ENCODE results near the gene EFCC1.

DNA sequence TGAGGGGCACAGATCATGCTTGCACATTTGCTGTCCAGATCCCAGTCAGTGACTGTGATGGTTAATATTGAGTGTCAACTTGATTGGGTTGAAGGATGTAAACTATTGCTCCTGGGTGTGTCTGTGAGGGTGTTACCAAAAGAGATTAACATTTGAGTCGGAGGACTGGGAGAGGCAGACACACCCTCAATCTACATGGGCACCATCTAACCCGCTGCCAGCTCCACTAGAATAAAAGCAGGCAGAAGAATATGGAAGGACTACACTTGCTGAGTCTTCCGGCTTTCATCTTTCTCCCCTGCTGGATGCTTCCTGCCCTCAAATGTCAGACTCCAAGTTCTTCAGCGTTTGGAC, 64.6 kb downstream of the EFCC1 start:
- TF ChIP-seq, protein P1, sequence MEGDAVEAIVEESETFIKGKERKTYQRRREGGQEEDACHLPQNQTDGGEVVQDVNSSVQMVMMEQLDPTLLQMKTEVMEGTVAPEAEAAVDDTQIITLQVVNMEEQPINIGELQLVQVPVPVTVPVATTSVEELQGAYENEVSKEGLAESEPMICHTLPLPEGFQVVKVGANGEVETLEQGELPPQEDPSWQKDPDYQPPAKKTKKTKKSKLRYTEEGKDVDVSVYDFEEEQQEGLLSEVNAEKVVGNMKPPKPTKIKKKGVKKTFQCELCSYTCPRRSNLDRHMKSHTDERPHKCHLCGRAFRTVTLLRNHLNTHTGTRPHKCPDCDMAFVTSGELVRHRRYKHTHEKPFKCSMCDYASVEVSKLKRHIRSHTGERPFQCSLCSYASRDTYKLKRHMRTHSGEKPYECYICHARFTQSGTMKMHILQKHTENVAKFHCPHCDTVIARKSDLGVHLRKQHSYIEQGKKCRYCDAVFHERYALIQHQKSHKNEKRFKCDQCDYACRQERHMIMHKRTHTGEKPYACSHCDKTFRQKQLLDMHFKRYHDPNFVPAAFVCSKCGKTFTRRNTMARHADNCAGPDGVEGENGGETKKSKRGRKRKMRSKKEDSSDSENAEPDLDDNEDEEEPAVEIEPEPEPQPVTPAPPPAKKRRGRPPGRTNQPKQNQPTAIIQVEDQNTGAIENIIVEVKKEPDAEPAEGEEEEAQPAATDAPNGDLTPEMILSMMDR (IDR thresholded peaks at IDR 0.05; ENCODE audit: poor library complexity): no peak
- no peak for TF ChIP-seq EZH2 (IDR thresholded peaks at IDR 0.05; ENCODE audit: borderline replicate concordance)
- no peak for TF ChIP-seq EZH2phosphoT487 (IDR thresholded peaks at IDR 0.05; ENCODE audit: low read depth, severe bottlenecking, unreplicated experiment)
